Neural cell (in vitro differentiated cells): Measurements from ENCODE around the gene APOC4. TPM values are rescaled to one million over a fixed set of nuclear protein-coding genes. Genes with fewer than 3 reads are reported as not detected.

Experiments
- H2AFZ ChIP-seq: fragments of 200-600, 300-800 bp; sonication (generic), shearing (Covaris generic); 2 replicates; pipeline ENCODE4 v1.6.0; 2014; ENCODE audit warnings: low read depth, mild to moderate bottlenecking, antibody characterized with exemption, low read length, moderate library complexity
- H3F3A ChIP-seq: fragments of 200-600 bp; shearing (Covaris generic); 2 replicates; pipeline ENCODE4 v1.6.1; 2016; ENCODE audit warnings: mild to moderate bottlenecking, moderate library complexity, mixed read lengths, antibody characterized with exemption, low read length; ENCODE audit not compliant: insufficient read depth, poor library complexity, severe bottlenecking
- H3K27ac ChIP-seq: fragments of 200-600, 300-800 bp; sonication (generic), shearing (Covaris generic); 2 replicates; pipeline ENCODE4 v1.5.1; 2014; ENCODE audit warnings: mild to moderate bottlenecking, low read length, moderate library complexity
- H3K27me3 ChIP-seq: fragments of 300-800, 200-600 bp; sonication (generic), shearing (Covaris generic); 2 replicates; pipeline ENCODE4 v1.6.0; 2014; ENCODE audit warnings: mild to moderate bottlenecking, low read depth, low read length, moderate library complexity; ENCODE audit not compliant: insufficient read depth
- H3K36me3 ChIP-seq: fragments of 300-800, 200-600 bp; sonication (generic), shearing (Covaris generic); 2 replicates; pipeline ENCODE4 v1.5.1; 2014; ENCODE audit warnings: mild to moderate bottlenecking, antibody characterized with exemption, low read length, moderate library complexity; ENCODE audit not compliant: insufficient read depth
- H3K4me2 ChIP-seq: fragments of 300-800, 200-600 bp; sonication (generic), shearing (Covaris generic); 2 replicates; pipeline ENCODE4 v1.6.0; 2014; ENCODE audit warnings: mild to moderate bottlenecking, low read length
- H3K4me3 ChIP-seq: fragments of 300-800, 200-600 bp; sonication (generic), shearing (Covaris generic); 2 replicates; pipeline ENCODE4 v1.5.1; 2014; ENCODE audit warnings: mild to moderate bottlenecking, low read length, moderate library complexity
- H3K79me2 ChIP-seq: fragments of 200-600 bp; shearing (Covaris generic); replicated peaks from 2 replicates; pipeline ENCODE4 v1.6.0; 2014; ENCODE audit warnings: mild to moderate bottlenecking, low read length, moderate library complexity; ENCODE audit not compliant: insufficient read depth
- H3K9ac ChIP-seq: fragments of 300-800, 200-600 bp; sonication (generic), shearing (Covaris generic); 2 replicates; pipeline ENCODE4 v1.6.1; 2016; ENCODE audit warnings: mild to moderate bottlenecking, low read length, mixed read lengths
- H3K9me2 ChIP-seq: fragments of 200-600 bp; shearing (Covaris generic); 2 replicates; pipeline ENCODE4 v1.6.1; 2016; ENCODE audit warnings: mild to moderate bottlenecking, low read length, mixed read lengths; ENCODE audit not compliant: insufficient read depth
- H3K9me3 ChIP-seq: fragments of 200-600, 300-800 bp; sonication (generic), shearing (Covaris generic); 2 replicates; pipeline ENCODE4 v1.6.1; 2016; ENCODE audit warnings: mild to moderate bottlenecking, mixed run types, low read length, moderate library complexity, mixed read lengths
- H4K20me1 ChIP-seq: fragments of 200-600 bp; shearing (Covaris generic); 2 replicates; pipeline ENCODE4 v1.6.1; 2016; ENCODE audit warnings: mild to moderate bottlenecking, mixed run types; ENCODE audit not compliant: insufficient read depth
- CTCF ChIP-seq: fragments of 450-650 bp; IDR thresholded peaks from 2 replicates; pipeline ENCODE4 v1.5.1; 2014; ENCODE audit warnings: antibody characterized with exemption, mild to moderate bottlenecking, moderate library complexity; ENCODE audit not compliant: poor library complexity, severe bottlenecking
- EP300 ChIP-seq: fragments of 450-650 bp; conservative IDR thresholded peaks from 2 replicates; pipeline ENCODE4 v1.6.1; 2014; ENCODE audit warnings: antibody characterized with exemption, mild to moderate bottlenecking, moderate library complexity; ENCODE audit not compliant: poor library complexity, severe bottlenecking
- EZH2 ChIP-seq: fragments of 200-600, 300-800 bp; shearing (Covaris generic), sonication (generic); IDR thresholded peaks from 2 replicates; pipeline ENCODE4 v1.6.1; 2014; ENCODE audit warnings: antibody characterized with exemption, low read length, borderline replicate concordance, mild to moderate bottlenecking; ENCODE audit not compliant: insufficient read depth, poor library complexity, severe bottlenecking
- MXI1 ChIP-seq: fragments of 450-650 bp; conservative IDR thresholded peaks from 2 replicates; pipeline ENCODE4 v1.6.1; 2014; ENCODE audit warnings: antibody characterized with exemption, mild to moderate bottlenecking; ENCODE audit not compliant: poor library complexity, severe bottlenecking
- POLR2AphosphoS5 ChIP-seq: IDR thresholded peaks from 2 replicates; pipeline ENCODE4 v1.6.1; 2012
- RAD21 ChIP-seq: fragments of 450-650 bp; conservative IDR thresholded peaks from 2 replicates; pipeline ENCODE4 v1.6.1; 2014; ENCODE audit warnings: antibody characterized with exemption, mild to moderate bottlenecking, moderate library complexity
- REST ChIP-seq: IDR thresholded peaks from 2 replicates; pipeline ENCODE4 v1.6.1; 2012; ENCODE audit warnings: borderline replicate concordance
- SMC3 ChIP-seq: fragments of 450-650 bp; conservative IDR thresholded peaks from 2 replicates; pipeline ENCODE4 v1.6.1; 2014; ENCODE audit warnings: antibody characterized with exemption, mild to moderate bottlenecking, moderate library complexity; ENCODE audit not compliant: poor library complexity
- TAF1 ChIP-seq: IDR thresholded peaks from 2 replicates; pipeline ENCODE4 v1.6.1; 2012; ENCODE audit warnings: low read depth
- polyA plus RNA-seq: library from polyadenylated mRNA; depleted of rRNA; stranded (reverse); fragments of >200 nt; gene quantifications from 2 replicates; pipeline ENCODE4 v1.2.3, GENCODE V29; 2014

Gene APOC4
- polyA plus RNA-seq, 1 donor from 2014 or later: not detected

GRCh38 chr19:44931541-44931940 lies 10.5 kb upstream of the APOC4 start:
- Histone ChIP-seq H3K4me3 (no peak overlapping the region), H3K27me3 (no peaks in the 10 kb centered on the region), H3K9me3 (no peaks in the 10 kb centered on the region), H3K36me3 (no peaks in the 10 kb centered on the region), H3F3A (no peaks in the 10 kb centered on the region), H2AFZ (no peak overlapping the region), H3K27ac (no peak overlapping the region), H3K4me2 (no peak overlapping the region), H3K9me2 (no peaks in the 10 kb centered on the region), H3K9ac (no peak overlapping the region), H4K20me1 (no peaks in the 10 kb centered on the region), H3K79me2 (no peaks in the 10 kb centered on the region)
- TF ChIP-seq MXI1: no peak
- no peak for TF ChIP-seq RAD21
- TF ChIP-seq POLR2AphosphoS5: no peak
- TF ChIP-seq EZH2: no peak
- no peak for TF ChIP-seq REST
- no peak for TF ChIP-seq EP300
- TF ChIP-seq TAF1: no peak
- TF ChIP-seq CTCF: no peak
- TF ChIP-seq SMC3: no peak

GRCh38 chr19:44939668-44940067 lies 2.4 kb upstream of the APOC4 start:
- Histone ChIP-seq H3K36me3 (no peaks in the 10 kb centered on the region), H3K9ac (no peak overlapping the region), H3K27ac (no peak overlapping the region), H2AFZ (no peak overlapping the region), H3K27me3 (no peaks in the 10 kb centered on the region), H3K79me2 (no peaks in the 10 kb centered on the region), H3K9me3 (no peaks in the 10 kb centered on the region), H3K4me2 (no peak overlapping the region), H3K9me2 (no peaks in the 10 kb centered on the region), H3F3A (no peaks in the 10 kb centered on the region), H4K20me1 (no peaks in the 10 kb centered on the region), H3K4me3 (no peak overlapping the region)
- TF ChIP-seq CTCF (no peak), REST (no peak), EZH2 (no peak), RAD21 (no peak), TAF1 (no peak), MXI1 (no peak), POLR2AphosphoS5 (no peak), SMC3 (no peak), EP300 (no peak)
